Stimulated activated CD8-positive, alpha-beta memory T cell treated with anti-CD3 and anti-CD28 coated beads, Interleukin-15, amount 100 ng/mL, for 1 hour (primary cell): Measurements from ENCODE around the gene ASB18.

ENCODE experiments used
- DNase-seq: peaks from one replicate; pipeline ENCODE4 v3.0.0-alpha.2; 2020; ENCODE audit warnings: low read depth

Gene ASB18

GRCh38 chr2:236173729-236174607 lies 90.2 kb downstream of the ASB18 start:
- DNase-seq, result no peak

- DNase-seq, result no peak
Measured at GRCh38 chr2:236173036-236173728, 91.0 kb downstream of the ASB18 start.

- DNase-seq, result no peak
Measured at GRCh38 chr2:236172255-236173035, 91.8 kb downstream of the ASB18 start.

- no peak for DNase-seq
Measured at GRCh38 chr2:236171680-236172254, 92.4 kb downstream of the ASB18 start.

- DNase-seq, result no peak
Measured at GRCh38 chr2:236171181-236171679, 93.0 kb downstream of the ASB18 start.

GRCh38 chr2:236170590-236171165 lies 93.5 kb downstream of the ASB18 start:
- no peak for DNase-seq

GRCh38 chr2:236169741-236170589 lies 94.2 kb downstream of the ASB18 start:
- DNase-seq, result no peak

GRCh38 chr2:236169151-236169721 lies 95.0 kb downstream of the ASB18 start:
- DNase-seq, result no peak

- DNase-seq, result no peak
Measured at GRCh38 chr2:236168110-236169080, 95.8 kb downstream of the ASB18 start, which contains the start of gene GBX2. TSS of gene GBX2 (minus strand) at chr2:236168386. CDS start at chr2:236167971, 415 bp downstream.

GRCh38 chr2:236167297-236168109 lies 96.7 kb downstream of the ASB18 start:
- no peak for DNase-seq

GRCh38 chr2:236166796-236167296 lies 97.4 kb downstream of the ASB18 start:
- no peak for DNase-seq

GRCh38 chr2:236165842-236166795 lies 98.1 kb downstream of the ASB18 start:
- no peak for DNase-seq

GRCh38 chr2:236164925-236165841 lies 99.0 kb downstream of the ASB18 start:
- no peak for DNase-seq

GRCh38 chr2:236164201-236164924 lies 99.8 kb downstream of the ASB18 start:
- no peak for DNase-seq
